CD4-positive, alpha-beta T cell treated with Interleukin-21 for 1 hour (primary cell): ENCODE results near the gene PDCD1LG2.

Experiments
- DNase-seq: peaks from one replicate; pipeline ENCODE4 v3.0.0-alpha.2; 2020

PDCD1LG2 gene

DNA sequence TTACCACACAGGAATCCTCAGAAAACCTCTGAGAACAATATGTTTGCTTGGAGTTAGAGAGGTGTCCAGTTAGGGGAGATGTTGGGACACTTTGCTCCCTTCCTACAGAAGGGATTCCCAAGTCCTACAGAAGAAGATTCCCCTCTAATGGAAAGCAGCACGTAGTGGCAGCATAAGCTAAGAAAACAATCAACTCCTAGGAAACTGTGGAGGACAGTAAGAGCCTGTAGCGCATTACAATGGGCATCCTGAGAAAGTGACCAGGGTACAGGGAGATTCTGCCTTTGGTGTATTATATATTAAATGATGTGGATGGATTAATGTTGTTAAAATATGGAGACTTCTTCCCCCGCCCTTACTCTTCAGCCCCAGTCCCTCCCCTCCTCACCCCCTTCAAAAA, 104.7 kb downstream of the PDCD1LG2 start:
- DNase-seq = no peak

DNA sequence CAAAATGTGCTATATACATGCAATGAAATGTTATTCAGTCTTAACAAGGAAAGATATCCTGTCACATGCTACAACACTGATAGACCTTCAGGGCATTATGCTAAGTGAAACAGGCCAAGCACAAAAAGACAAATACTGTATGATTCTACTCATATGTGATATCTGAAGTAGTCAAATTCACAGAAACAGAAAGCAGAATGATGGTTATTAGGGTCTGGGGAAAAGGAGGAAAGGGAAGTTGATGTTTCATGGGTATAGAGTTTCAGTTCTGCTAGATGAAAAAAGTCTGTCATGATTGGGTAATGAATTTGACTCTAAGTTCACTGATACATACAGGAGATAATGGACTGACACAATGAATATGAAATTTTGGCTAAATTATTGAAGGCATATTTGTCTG, 107.4 kb downstream of the PDCD1LG2 start:
- DNase-seq = no peak

DNA sequence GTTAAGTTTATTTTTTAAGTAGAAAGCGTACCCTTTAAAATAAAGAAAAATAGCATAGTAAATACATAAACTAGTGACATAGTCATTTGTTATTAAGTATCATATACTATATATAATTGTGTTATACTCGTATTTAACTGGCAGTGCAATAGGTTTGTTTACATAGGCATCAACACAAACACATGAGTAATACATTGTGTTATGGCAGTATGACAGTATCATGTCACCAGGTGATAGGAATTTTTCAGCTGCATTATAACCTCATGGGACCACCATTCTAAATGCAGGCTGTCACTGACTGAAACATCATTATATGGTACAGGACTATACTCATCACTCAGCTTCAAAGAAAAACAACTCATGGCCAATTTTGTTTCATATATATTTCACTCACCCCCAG, 110.2 kb downstream of the PDCD1LG2 start:
- DNase-seq = no peak
